ENCODE results near the gene AURKA.

GRCh38 chr20:56426926-56427325, 34.9 kb upstream of the AURKA start:
- TF ChIP-seq EZH2 (IDR thresholded peaks at IDR 0.05; ENCODE audit: low read length, unreplicated experiment): no peak
- TF ChIP-seq CTCF (conservative IDR thresholded peaks at IDR 0.05; ENCODE audit: low read depth, low read length): no peak
- no peak for TF ChIP-seq EZH2phosphoT487 (IDR thresholded peaks at IDR 0.05; ENCODE audit: borderline replicate concordance, low read length)
